ENCODE results near the gene LSM7.

DNA sequence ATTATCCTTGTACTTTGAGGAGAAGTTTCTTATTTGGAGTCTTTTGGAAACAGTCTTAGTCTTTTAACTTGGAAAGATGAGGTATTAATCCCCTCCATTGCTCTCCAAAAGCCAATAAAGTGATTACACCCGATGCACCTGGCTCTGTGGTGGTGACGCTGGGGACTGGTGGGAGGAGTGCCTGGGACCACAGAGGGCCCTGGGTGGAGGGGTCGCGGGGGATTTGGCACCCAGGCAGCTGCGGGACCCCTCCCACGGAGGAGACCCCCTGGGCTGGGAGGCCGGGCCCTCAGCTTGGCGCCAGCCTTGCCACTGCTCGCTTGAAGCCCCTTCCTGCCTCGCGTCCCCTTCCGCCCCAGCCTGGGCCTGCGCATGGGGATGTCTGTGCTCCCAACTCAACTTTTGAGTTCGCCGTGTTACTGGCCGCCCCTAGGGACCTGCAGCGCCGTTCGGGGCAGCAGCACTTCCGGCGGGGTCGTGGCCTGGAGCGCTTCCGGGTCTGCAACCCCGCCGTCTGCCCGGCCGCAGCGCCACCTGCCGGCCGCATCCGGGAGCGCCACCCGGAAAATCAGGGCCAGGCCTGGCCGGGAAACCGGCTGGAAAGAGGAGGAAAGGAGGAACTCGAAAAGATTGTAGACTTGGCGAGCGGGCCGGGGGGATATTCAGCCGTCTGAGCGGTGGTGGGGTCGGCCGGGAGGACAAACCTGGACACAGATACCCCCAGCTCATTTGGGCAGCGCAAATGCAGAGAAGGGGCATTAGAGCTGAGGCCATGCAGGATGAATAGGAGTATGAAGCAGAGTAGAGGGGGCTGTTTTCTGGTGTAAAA lies 54.8 kb downstream of the LSM7 start:
- TF ChIP-seq, protein P1, sequence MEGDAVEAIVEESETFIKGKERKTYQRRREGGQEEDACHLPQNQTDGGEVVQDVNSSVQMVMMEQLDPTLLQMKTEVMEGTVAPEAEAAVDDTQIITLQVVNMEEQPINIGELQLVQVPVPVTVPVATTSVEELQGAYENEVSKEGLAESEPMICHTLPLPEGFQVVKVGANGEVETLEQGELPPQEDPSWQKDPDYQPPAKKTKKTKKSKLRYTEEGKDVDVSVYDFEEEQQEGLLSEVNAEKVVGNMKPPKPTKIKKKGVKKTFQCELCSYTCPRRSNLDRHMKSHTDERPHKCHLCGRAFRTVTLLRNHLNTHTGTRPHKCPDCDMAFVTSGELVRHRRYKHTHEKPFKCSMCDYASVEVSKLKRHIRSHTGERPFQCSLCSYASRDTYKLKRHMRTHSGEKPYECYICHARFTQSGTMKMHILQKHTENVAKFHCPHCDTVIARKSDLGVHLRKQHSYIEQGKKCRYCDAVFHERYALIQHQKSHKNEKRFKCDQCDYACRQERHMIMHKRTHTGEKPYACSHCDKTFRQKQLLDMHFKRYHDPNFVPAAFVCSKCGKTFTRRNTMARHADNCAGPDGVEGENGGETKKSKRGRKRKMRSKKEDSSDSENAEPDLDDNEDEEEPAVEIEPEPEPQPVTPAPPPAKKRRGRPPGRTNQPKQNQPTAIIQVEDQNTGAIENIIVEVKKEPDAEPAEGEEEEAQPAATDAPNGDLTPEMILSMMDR (IDR thresholded peaks at IDR 0.05), result peak in 2 of 3 experiments; percentile 95 to 97
- peak; percentile 48 to 79 for TF ChIP-seq POLR2AphosphoS5 (IDR thresholded peaks at IDR 0.05)

Measured in esophagus muscularis mucosa (tissue), 3 donors.